ENCODE measurements around the gene GALNT10. TPM values are rescaled to one million over a fixed set of nuclear protein-coding genes. Genes with fewer than 3 reads are reported as not detected.

The GALNT10 gene
- total RNA-seq, 2 donors from 2014 or later, result 34.7 to 40.4 TPM

- Mint-ChIP-seq H3K27me3 (no peaks in the 10 kb centered on the region), H3K4me1 (peaks cover 16% of the 10 kb centered on the region), H3K4me3 (no peak overlapping the region), H3K36me3 (ENCODE audit: low read depth) (peaks cover 11% of the 10 kb centered on the region), H3K27ac (peak overlapping the region; percentile 32)
- no peaks in the 10 kb centered on the region for H3K9me3 ChIP-seq (ENCODE audit: control insufficient read depth, low read length, poor library complexity, severe bottlenecking)
- DNase-seq (no peak), ATAC-seq (no peak)
These were observed 101.4 kb downstream of the GALNT10 start for GRCh38 chr5:154291917-154292316.

- Mint-ChIP-seq H3K4me3 (no peak overlapping the region), H3K27ac (peak overlapping the region; percentile 65), H3K4me1 (peaks cover 8% of the 10 kb centered on the region), H3K27me3 (no peaks in the 10 kb centered on the region), H3K36me3 (ENCODE audit: low read depth) (peaks cover 9% of the 10 kb centered on the region)
- no peaks in the 10 kb centered on the region for H3K9me3 ChIP-seq (ENCODE audit: control insufficient read depth, low read length, poor library complexity, severe bottlenecking)
- no peak for ATAC-seq
- no peak for DNase-seq
These were observed 102.7 kb downstream of the GALNT10 start for GRCh38 chr5:154293219-154293618.

- no peak overlapping the region for H3K4me3 Mint-ChIP-seq
- peaks cover 12% of the 10 kb centered on the region for H3K36me3 Mint-ChIP-seq (ENCODE audit: low read depth)
- H3K4me1 Mint-ChIP-seq, result no peaks in the 10 kb centered on the region
- no peak overlapping the region for H3K27ac Mint-ChIP-seq
- H3K27me3 Mint-ChIP-seq, result no peaks in the 10 kb centered on the region
- ATAC-seq (no peak), DNase-seq (no peak)
- no peaks in the 10 kb centered on the region for H3K9me3 ChIP-seq (ENCODE audit: control insufficient read depth, low read length, poor library complexity, severe bottlenecking)
These were observed 105.0 kb downstream of the GALNT10 start for GRCh38 chr5:154295551-154295950.

- peaks cover 15% of the 10 kb centered on the region for H3K36me3 Mint-ChIP-seq (ENCODE audit: low read depth)
- H3K27me3 Mint-ChIP-seq, result no peaks in the 10 kb centered on the region
- no peak overlapping the region for H3K4me3 Mint-ChIP-seq
- H3K4me1 Mint-ChIP-seq, result no peaks in the 10 kb centered on the region
- H3K27ac Mint-ChIP-seq, result no peak overlapping the region
- DNase-seq, result no peak
- no peak for ATAC-seq
- H3K9me3 ChIP-seq (ENCODE audit: control insufficient read depth, low read length, poor library complexity, severe bottlenecking), result no peaks in the 10 kb centered on the region
These were observed 106.1 kb downstream of the GALNT10 start for GRCh38 chr5:154296525-154297159.

GRCh38 chr5:154298065-154298464 lies 107.5 kb downstream of the GALNT10 start:
- no peaks in the 10 kb centered on the region for H3K27me3 Mint-ChIP-seq
- H3K36me3 Mint-ChIP-seq (ENCODE audit: low read depth), result peaks cover 15% of the 10 kb centered on the region

GRCh38 chr5:154300207-154300883 lies 109.8 kb downstream of the GALNT10 start:
- peaks cover 13% of the 10 kb centered on the region for H3K36me3 Mint-ChIP-seq (ENCODE audit: low read depth)
- ATAC-seq, result no peak
- peaks cover 5% of the 10 kb centered on the region for H3K9me3 ChIP-seq (ENCODE audit: control insufficient read depth, low read length, poor library complexity, severe bottlenecking)
- no peak overlapping the region for H3K4me3 Mint-ChIP-seq
- no peaks in the 10 kb centered on the region for H3K27me3 Mint-ChIP-seq
- H3K4me1 Mint-ChIP-seq, result no peaks in the 10 kb centered on the region
- DNase-seq, result no peak
- no peak overlapping the region for H3K27ac Mint-ChIP-seq

More at GRCh38 chr5:154298065-154298464, 107.5 kb downstream of the GALNT10 start:
- ATAC-seq (peak; percentile 41), DNase-seq (no peak)
- H3K4me3 Mint-ChIP-seq, result no peak overlapping the region
- H3K9me3 ChIP-seq (ENCODE audit: control insufficient read depth, low read length, poor library complexity, severe bottlenecking), result no peaks in the 10 kb centered on the region
- no peaks in the 10 kb centered on the region for H3K4me1 Mint-ChIP-seq
- H3K27ac Mint-ChIP-seq, result no peak overlapping the region

GRCh38 chr5:154301726-154302125 lies 111.2 kb downstream of the GALNT10 start:
- peaks cover 14% of the 10 kb centered on the region for H3K36me3 Mint-ChIP-seq (ENCODE audit: low read depth)
- no peak overlapping the region for H3K4me3 Mint-ChIP-seq
- no peak overlapping the region for H3K27ac Mint-ChIP-seq
- H3K4me1 Mint-ChIP-seq, result no peaks in the 10 kb centered on the region
- no peaks in the 10 kb centered on the region for H3K27me3 Mint-ChIP-seq
- H3K9me3 ChIP-seq (ENCODE audit: control insufficient read depth, low read length, poor library complexity, severe bottlenecking), result peaks cover 5% of the 10 kb centered on the region
- DNase-seq (no peak), ATAC-seq (no peak)

- Mint-ChIP-seq H3K27ac (no peak overlapping the region), H3K4me3 (no peak overlapping the region), H3K36me3 (ENCODE audit: low read depth) (peaks cover 12% of the 10 kb centered on the region), H3K27me3 (no peaks in the 10 kb centered on the region), H3K4me1 (no peaks in the 10 kb centered on the region)
- peaks cover 5% of the 10 kb centered on the region for H3K9me3 ChIP-seq (ENCODE audit: control insufficient read depth, low read length, poor library complexity, severe bottlenecking)
- ATAC-seq, result no peak
- no peak for DNase-seq
These were observed 111.6 kb downstream of the GALNT10 start for GRCh38 chr5:154302161-154302560.

- Mint-ChIP-seq H3K36me3 (ENCODE audit: low read depth) (peaks cover 12% of the 10 kb centered on the region), H3K27ac (no peak overlapping the region), H3K27me3 (no peaks in the 10 kb centered on the region), H3K4me1 (no peaks in the 10 kb centered on the region), H3K4me3 (no peak overlapping the region)
- peaks cover 5% of the 10 kb centered on the region for H3K9me3 ChIP-seq (ENCODE audit: control insufficient read depth, low read length, poor library complexity, severe bottlenecking)
- ATAC-seq, result no peak
- no peak for DNase-seq
These were observed 112.6 kb downstream of the GALNT10 start for GRCh38 chr5:154303133-154303532.

GRCh38 chr5:154308443-154309370 lies 118.2 kb downstream of the GALNT10 start:
- ATAC-seq (no peak), DNase-seq (no peak)
- Mint-ChIP-seq H3K27me3 (no peaks in the 10 kb centered on the region), H3K36me3 (ENCODE audit: low read depth) (peaks cover 10% of the 10 kb centered on the region), H3K4me3 (peak overlapping the region; percentile 6), H3K4me1 (peaks cover 21% of the 10 kb centered on the region), H3K27ac (peak overlapping the region; percentile 49)
- peaks cover 5% of the 10 kb centered on the region for H3K9me3 ChIP-seq (ENCODE audit: control insufficient read depth, low read length, poor library complexity, severe bottlenecking)

GRCh38 chr5:154309371-154309745 lies 118.8 kb downstream of the GALNT10 start:
- H3K36me3 Mint-ChIP-seq (ENCODE audit: low read depth), result peaks cover 10% of the 10 kb centered on the region
- ATAC-seq (no peak), DNase-seq (no peak)
- H3K27me3 Mint-ChIP-seq, result no peaks in the 10 kb centered on the region
- no peaks in the 10 kb centered on the region for H3K9me3 ChIP-seq (ENCODE audit: control insufficient read depth, low read length, poor library complexity, severe bottlenecking)
- no peak overlapping the region for H3K27ac Mint-ChIP-seq
- H3K4me3 Mint-ChIP-seq, result peak overlapping the region; percentile 6
- H3K4me1 Mint-ChIP-seq, result peaks cover 21% of the 10 kb centered on the region

- H3K27ac Mint-ChIP-seq, result peak overlapping the region; percentile 39
- no peak for ATAC-seq
- no peak for DNase-seq
- no peaks in the 10 kb centered on the region for H3K9me3 ChIP-seq (ENCODE audit: control insufficient read depth, low read length, poor library complexity, severe bottlenecking)
- no peaks in the 10 kb centered on the region for H3K27me3 Mint-ChIP-seq
- peaks cover 21% of the 10 kb centered on the region for H3K4me1 Mint-ChIP-seq
- no peak overlapping the region for H3K4me3 Mint-ChIP-seq
- peaks cover 7% of the 10 kb centered on the region for H3K36me3 Mint-ChIP-seq (ENCODE audit: low read depth)
These were observed 119.3 kb downstream of the GALNT10 start for GRCh38 chr5:154309805-154310204.

- no peaks in the 10 kb centered on the region for H3K27me3 Mint-ChIP-seq
- DNase-seq (no peak), ATAC-seq (peak; percentile 6)
- H3K27ac Mint-ChIP-seq, result no peak overlapping the region
- no peaks in the 10 kb centered on the region for H3K9me3 ChIP-seq (ENCODE audit: control insufficient read depth, low read length, poor library complexity, severe bottlenecking)
- no peak overlapping the region for H3K4me3 Mint-ChIP-seq
- H3K4me1 Mint-ChIP-seq, result peaks cover 21% of the 10 kb centered on the region
- peaks cover 7% of the 10 kb centered on the region for H3K36me3 Mint-ChIP-seq (ENCODE audit: low read depth)
These were observed 120.8 kb downstream of the GALNT10 start for GRCh38 chr5:154311362-154311761.

Data from T-helper 17 cell (primary cell).